ENCODE data around the gene B3GLCT. TPM values are rescaled to one million over a fixed set of nuclear protein-coding genes. Genes with fewer than 3 reads are reported as not detected.

Gene B3GLCT
- total and polyA plus RNA-seq, 4 donors, result 1.5 to 3.6 (median 2.2) TPM

- TF ChIP-seq, protein P1, sequence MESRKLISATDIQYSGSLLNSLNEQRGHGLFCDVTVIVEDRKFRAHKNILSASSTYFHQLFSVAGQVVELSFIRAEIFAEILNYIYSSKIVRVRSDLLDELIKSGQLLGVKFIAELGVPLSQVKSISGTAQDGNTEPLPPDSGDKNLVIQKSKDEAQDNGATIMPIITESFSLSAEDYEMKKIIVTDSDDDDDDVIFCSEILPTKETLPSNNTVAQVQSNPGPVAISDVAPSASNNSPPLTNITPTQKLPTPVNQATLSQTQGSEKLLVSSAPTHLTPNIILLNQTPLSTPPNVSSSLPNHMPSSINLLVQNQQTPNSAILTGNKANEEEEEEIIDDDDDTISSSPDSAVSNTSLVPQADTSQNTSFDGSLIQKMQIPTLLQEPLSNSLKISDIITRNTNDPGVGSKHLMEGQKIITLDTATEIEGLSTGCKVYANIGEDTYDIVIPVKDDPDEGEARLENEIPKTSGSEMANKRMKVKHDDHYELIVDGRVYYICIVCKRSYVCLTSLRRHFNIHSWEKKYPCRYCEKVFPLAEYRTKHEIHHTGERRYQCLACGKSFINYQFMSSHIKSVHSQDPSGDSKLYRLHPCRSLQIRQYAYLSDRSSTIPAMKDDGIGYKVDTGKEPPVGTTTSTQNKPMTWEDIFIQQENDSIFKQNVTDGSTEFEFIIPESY (IDR thresholded peaks at IDR 0.05), result no peak
- TF ChIP-seq YY1 (IDR thresholded peaks at IDR 0.05) (no peak), FOXA1 (IDR thresholded peaks at IDR 0.05) (no peak), FOXA2 (IDR thresholded peaks at IDR 0.05) (no peak)
Measured at GRCh38 chr13:31380715-31381114, 180.9 kb downstream of the B3GLCT start (continued).

Other genes starting within 250 kb of the B3GLCT start
- 10 to 100 TPM; 23.3 to 30.3 TPM for gene HSPH1, start 38.1 kb upstream of the B3GLCT start, total RNA-seq
- gene HSPH1, start 38.1 kb upstream of the B3GLCT start, polyA plus RNA-seq, result 10 to 100 TPM; 11.0 to 17.4 TPM

Measured in liver (tissue), 5 donors.